Measurements from ENCODE around the gene PLAAT5. TPM values are rescaled to one million over a fixed set of nuclear protein-coding genes. Genes with fewer than 3 reads are reported as not detected.
"Not testable (repeated sequence)": the region's sequence is repeated elsewhere in the genome, so short reads cannot be mapped to it uniquely, and the experiment has no call there.

PLAAT5 gene
- total RNA-seq, 1 experiment from 2014 or later: not detected

GRCh38 chr11:63530021-63530420 is 39.1 kb upstream of the PLAAT5 start:
- Histone ChIP-seq H3K36me3 (ENCODE audit: insufficient read depth, low read length, poor library complexity, severe bottlenecking) (no peaks in the 10 kb centered on the region), H3K27ac (ENCODE audit: low read depth, low read length, poor library complexity, severe bottlenecking) (no peak overlapping the region), H3K4me3 (ENCODE audit: low read depth, low read length, poor library complexity, severe bottlenecking) (no peak overlapping the region), H3K4me1 (ENCODE audit: insufficient read depth, low read length, poor library complexity, severe bottlenecking) (no peaks in the 10 kb centered on the region), H3K27me3 (replicated peaks; ENCODE audit: insufficient read depth, low read depth, low read length, poor library complexity) (no peaks in the 10 kb centered on the region), H3K9me3 (ENCODE audit: low read depth, low read length, poor library complexity, severe bottlenecking) (no peaks in the 10 kb centered on the region)
- ChIA-PET POLR2A (ENCODE audit: low non-redundant PET) (no interaction called here), CTCF (no interaction called here)
- intact Hi-C loops (cut with micrococcal nuclease; ENCODE audit: unreplicated experiment): no loop called here
- TF ChIP-seq, protein P1, sequence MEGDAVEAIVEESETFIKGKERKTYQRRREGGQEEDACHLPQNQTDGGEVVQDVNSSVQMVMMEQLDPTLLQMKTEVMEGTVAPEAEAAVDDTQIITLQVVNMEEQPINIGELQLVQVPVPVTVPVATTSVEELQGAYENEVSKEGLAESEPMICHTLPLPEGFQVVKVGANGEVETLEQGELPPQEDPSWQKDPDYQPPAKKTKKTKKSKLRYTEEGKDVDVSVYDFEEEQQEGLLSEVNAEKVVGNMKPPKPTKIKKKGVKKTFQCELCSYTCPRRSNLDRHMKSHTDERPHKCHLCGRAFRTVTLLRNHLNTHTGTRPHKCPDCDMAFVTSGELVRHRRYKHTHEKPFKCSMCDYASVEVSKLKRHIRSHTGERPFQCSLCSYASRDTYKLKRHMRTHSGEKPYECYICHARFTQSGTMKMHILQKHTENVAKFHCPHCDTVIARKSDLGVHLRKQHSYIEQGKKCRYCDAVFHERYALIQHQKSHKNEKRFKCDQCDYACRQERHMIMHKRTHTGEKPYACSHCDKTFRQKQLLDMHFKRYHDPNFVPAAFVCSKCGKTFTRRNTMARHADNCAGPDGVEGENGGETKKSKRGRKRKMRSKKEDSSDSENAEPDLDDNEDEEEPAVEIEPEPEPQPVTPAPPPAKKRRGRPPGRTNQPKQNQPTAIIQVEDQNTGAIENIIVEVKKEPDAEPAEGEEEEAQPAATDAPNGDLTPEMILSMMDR (conservative IDR thresholded peaks at IDR 0.05; ENCODE audit: low read depth, low read length): no peak
- TF ChIP-seq EZH2 (IDR thresholded peaks at IDR 0.05; ENCODE audit: borderline replicate concordance, low read depth, low read length, poor library complexity, severe bottlenecking): no peak
- DNase-seq (ENCODE audit: low spot score): no peak
- BruUV-seq (replicated peaks): no TSS peak

GRCh38 chr11:63529373-63529772 is 38.4 kb upstream of the PLAAT5 start:
- CTCF ChIA-PET; H3K36me3 ChIP-seq (ENCODE audit: insufficient read depth, low read length, poor library complexity, severe bottlenecking); H3K4me3 ChIP-seq (ENCODE audit: low read depth, low read length, poor library complexity, severe bottlenecking); DNase-seq (ENCODE audit: low spot score); POLR2A ChIA-PET (ENCODE audit: low non-redundant PET); BruUV-seq (replicated peaks); H3K9me3 ChIP-seq (ENCODE audit: low read depth, low read length, poor library complexity, severe bottlenecking); intact Hi-C loops (cut with micrococcal nuclease; ENCODE audit: unreplicated experiment); H3K27me3 ChIP-seq (replicated peaks; ENCODE audit: insufficient read depth, low read depth, low read length, poor library complexity); H3K4me1 ChIP-seq (ENCODE audit: insufficient read depth, low read length, poor library complexity, severe bottlenecking); H3K27ac ChIP-seq (ENCODE audit: low read depth, low read length, poor library complexity, severe bottlenecking): not testable (repeated sequence)

GRCh38 chr11:63528729-63529278 is 37.8 kb upstream of the PLAAT5 start:
- BruUV-seq (replicated peaks); H3K4me1 ChIP-seq (ENCODE audit: insufficient read depth, low read length, poor library complexity, severe bottlenecking); H3K9me3 ChIP-seq (ENCODE audit: low read depth, low read length, poor library complexity, severe bottlenecking); POLR2A ChIA-PET (ENCODE audit: low non-redundant PET); intact Hi-C loops (cut with micrococcal nuclease; ENCODE audit: unreplicated experiment); H3K36me3 ChIP-seq (ENCODE audit: insufficient read depth, low read length, poor library complexity, severe bottlenecking); CTCF ChIA-PET; H3K27ac ChIP-seq (ENCODE audit: low read depth, low read length, poor library complexity, severe bottlenecking); H3K27me3 ChIP-seq (replicated peaks; ENCODE audit: insufficient read depth, low read depth, low read length, poor library complexity); DNase-seq (ENCODE audit: low spot score); H3K4me3 ChIP-seq (ENCODE audit: low read depth, low read length, poor library complexity, severe bottlenecking): not testable (repeated sequence)

DNA sequence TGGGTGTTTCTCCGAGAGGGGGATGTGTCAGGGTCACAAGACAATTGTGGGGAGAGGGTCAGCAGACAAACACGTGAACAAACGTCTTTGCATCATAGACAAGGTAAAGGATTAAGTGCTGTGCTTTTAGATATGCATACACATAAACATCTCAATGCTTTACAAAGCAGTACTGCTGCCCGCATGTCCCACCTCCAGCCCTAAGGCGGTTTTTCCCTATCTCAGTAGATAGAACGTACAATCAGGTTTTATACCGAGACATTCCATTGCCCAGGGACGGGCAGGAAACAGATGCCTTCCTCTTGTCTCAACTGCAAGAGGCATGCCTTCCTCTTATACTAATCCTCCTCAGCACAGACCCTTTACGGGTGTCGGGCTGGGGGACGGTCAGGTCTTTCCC is 37.2 kb upstream of the PLAAT5 start:
- POLR2A ChIA-PET (ENCODE audit: low non-redundant PET); H3K9me3 ChIP-seq (ENCODE audit: low read depth, low read length, poor library complexity, severe bottlenecking); H3K4me1 ChIP-seq (ENCODE audit: insufficient read depth, low read length, poor library complexity, severe bottlenecking); H3K4me3 ChIP-seq (ENCODE audit: low read depth, low read length, poor library complexity, severe bottlenecking); CTCF ChIA-PET; H3K36me3 ChIP-seq (ENCODE audit: insufficient read depth, low read length, poor library complexity, severe bottlenecking); intact Hi-C loops (cut with micrococcal nuclease; ENCODE audit: unreplicated experiment); BruUV-seq (replicated peaks); DNase-seq (ENCODE audit: low spot score); H3K27ac ChIP-seq (ENCODE audit: low read depth, low read length, poor library complexity, severe bottlenecking); H3K27me3 ChIP-seq (replicated peaks; ENCODE audit: insufficient read depth, low read depth, low read length, poor library complexity): not testable (repeated sequence)

DNA sequence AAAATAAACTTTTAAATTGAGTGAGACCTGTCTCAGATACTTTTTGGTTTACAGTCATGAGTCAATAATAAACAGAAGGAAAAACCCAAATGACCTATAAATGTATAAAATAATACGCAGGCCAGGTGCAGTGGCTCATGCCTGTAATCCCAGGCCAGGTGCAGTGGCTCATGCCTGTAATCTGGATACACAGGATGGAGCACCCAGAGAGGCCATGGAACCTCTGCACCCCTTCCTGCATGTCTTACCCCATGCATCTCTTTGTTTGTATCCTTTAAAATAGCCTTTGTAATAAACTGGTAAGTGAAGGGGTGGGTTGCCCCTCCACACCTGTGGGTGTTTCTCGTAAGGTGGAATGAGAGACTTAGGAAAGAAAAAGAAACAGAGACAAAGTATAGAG is 36.7 kb upstream of the PLAAT5 start:
- Histone ChIP-seq H3K9me3 (ENCODE audit: low read depth, low read length, poor library complexity, severe bottlenecking) (no peaks in the 10 kb centered on the region), H3K4me1 (ENCODE audit: insufficient read depth, low read length, poor library complexity, severe bottlenecking) (no peaks in the 10 kb centered on the region), H3K27ac (ENCODE audit: low read depth, low read length, poor library complexity, severe bottlenecking) (no peak overlapping the region), H3K36me3 (ENCODE audit: insufficient read depth, low read length, poor library complexity, severe bottlenecking) (no peaks in the 10 kb centered on the region), H3K4me3 (ENCODE audit: low read depth, low read length, poor library complexity, severe bottlenecking) (no peak overlapping the region), H3K27me3 (replicated peaks; ENCODE audit: insufficient read depth, low read depth, low read length, poor library complexity) (no peaks in the 10 kb centered on the region)
- BruUV-seq (replicated peaks): no TSS peak
- ChIA-PET POLR2A (ENCODE audit: low non-redundant PET) (no interaction called here), CTCF (no interaction called here)
- TF ChIP-seq, protein P1 (conservative IDR thresholded peaks at IDR 0.05; ENCODE audit: low read depth, low read length): no peak
- no peak for TF ChIP-seq EZH2 (IDR thresholded peaks at IDR 0.05; ENCODE audit: borderline replicate concordance, low read depth, low read length, poor library complexity, severe bottlenecking)
- intact Hi-C loops (cut with micrococcal nuclease; ENCODE audit: unreplicated experiment): no loop called here
- DNase-seq (ENCODE audit: low spot score): no peak
